Astrocyte (in vitro differentiated cells and primary cell): Measurements from ENCODE around the gene TLNRD1. TPM values are rescaled to one million over a fixed set of nuclear protein-coding genes. Genes with fewer than 3 reads are reported as not detected.

Experiments
- DNase-seq: peaks from one replicate; pipeline ENCODE4 v3.0.0-alpha.2; 2010; ENCODE audit warnings: low read depth
- FAIRE-seq: peaks from 2 replicates; lab custom pipeline; 2011; peaks lifted over from hg19 to GRCh38; lab: Jason Lieb, UNC
- H2AFZ ChIP-seq: 2 replicates; pipeline ENCODE4 v1.6.0; 2012; ENCODE audit warnings: low read depth, low read length, inconsistent platforms
- H3K27ac ChIP-seq: 2 replicates; pipeline ENCODE4 v1.5.1; 2011; ENCODE audit warnings: low read depth, low read length, inconsistent platforms
- H3K27me3 ChIP-seq: 2 replicates; pipeline ENCODE4 v1.6.0; 2011; ENCODE audit warnings: low read length, inconsistent platforms; ENCODE audit not compliant: insufficient read depth
- H3K36me3 ChIP-seq: 2 replicates; pipeline ENCODE4 v1.5.1; 2011; ENCODE audit warnings: low read length, inconsistent platforms; ENCODE audit not compliant: insufficient read depth
- H3K4me1 ChIP-seq: 2 replicates; pipeline ENCODE4 v1.5.1; 2011; ENCODE audit warnings: low read length, inconsistent platforms; ENCODE audit not compliant: insufficient read depth
- H3K4me2 ChIP-seq: 2 replicates; pipeline ENCODE4 v1.6.0; 2012; ENCODE audit warnings: low read length, inconsistent platforms
- H3K4me3 ChIP-seq: 2 replicates; pipeline ENCODE4 v1.5.1; 2011; ENCODE audit warnings: low read depth, mild to moderate bottlenecking, low read length, inconsistent platforms; ENCODE audit not compliant: insufficient read depth
- H3K79me2 ChIP-seq: 2 replicates; pipeline ENCODE4 v1.6.0; 2012; ENCODE audit warnings: mild to moderate bottlenecking, low read length, inconsistent platforms; ENCODE audit not compliant: insufficient read depth
- H3K9ac ChIP-seq: 2 replicates; pipeline ENCODE4 v1.6.0; 2012; ENCODE audit warnings: mild to moderate bottlenecking, low read length, inconsistent platforms
- H3K9me3 ChIP-seq: 2 replicates; pipeline ENCODE4 v1.5.1; 2012; ENCODE audit warnings: low read depth, mild to moderate bottlenecking, low read length, inconsistent platforms; ENCODE audit not compliant: insufficient read depth
- H4K20me1 ChIP-seq: 2 replicates; pipeline ENCODE4 v1.6.0; 2012; ENCODE audit warnings: low read length, inconsistent platforms; ENCODE audit not compliant: insufficient read depth
- H3K27ac Mint-ChIP-seq: one replicate; pipeline ENCODE4 v1.8.0; 2021; ENCODE audit warnings: mild to moderate bottlenecking, mixed read lengths; ENCODE audit not compliant: unreplicated experiment
- H3K27me3 Mint-ChIP-seq: one replicate; pipeline ENCODE4 v1.8.0; 2021; ENCODE audit warnings: low read depth, mixed read lengths; ENCODE audit not compliant: unreplicated experiment
- H3K36me3 Mint-ChIP-seq: one replicate; pipeline ENCODE4 v1.8.0; 2021; ENCODE audit warnings: low read depth, mixed read lengths; ENCODE audit not compliant: unreplicated experiment
- H3K4me1 Mint-ChIP-seq: one replicate; pipeline ENCODE4 v1.8.0; 2021; ENCODE audit warnings: low read depth, mixed read lengths; ENCODE audit not compliant: unreplicated experiment
- H3K4me3 Mint-ChIP-seq: one replicate; pipeline ENCODE4 v1.8.0; 2021; ENCODE audit warnings: mild to moderate bottlenecking, moderate library complexity, mixed read lengths; ENCODE audit not compliant: unreplicated experiment
- H3K9me3 Mint-ChIP-seq: one replicate; pipeline ENCODE4 v1.8.0; 2021; ENCODE audit warnings: mild to moderate bottlenecking, mixed read lengths; ENCODE audit not compliant: unreplicated experiment
- CTCF ChIP-seq: IDR thresholded peaks from 2 replicates; pipeline ENCODE4 v1.5.1; 2011; ENCODE audit warnings: low read depth, mild to moderate bottlenecking, inconsistent platforms, low read length, moderate library complexity; ENCODE audit not compliant: insufficient read depth
- EZH2 ChIP-seq: IDR thresholded peaks from 2 replicates; pipeline ENCODE4 v1.6.1; 2012; ENCODE audit warnings: mild to moderate bottlenecking, low read length, inconsistent platforms; ENCODE audit not compliant: insufficient read depth
- total RNA-seq: library from RNA; stranded (reverse); gene quantifications from 2 replicates; pipeline ENCODE4 v1.2.1, GENCODE V29; 2021

Gene TLNRD1
- total RNA-seq, 1 donor from 2014 or later: 24.2 TPM

- Histone ChIP-seq H3K9ac (peak within 1 kb of the TSS; percentile 93), H3K36me3 (no peaks in the 10 kb centered on the region), H4K20me1 (peaks cover 38% of the 10 kb centered on the region), H3K4me2 (peak within 1 kb of the TSS; percentile 97), H3K27ac (peak within 1 kb of the TSS; percentile 83), H3K27me3 (no peaks in the 10 kb centered on the region), H3K4me3 (peak within 1 kb of the TSS; percentile 98), H3K79me2 (peaks cover 48% of the 10 kb centered on the region), H3K9me3 (no peaks in the 10 kb centered on the region), H3K4me1 (peaks cover 17% of the 10 kb centered on the region), H2AFZ (peak within 1 kb of the TSS; percentile 93)
- Mint-ChIP-seq H3K4me1 (peaks cover 15% of the 10 kb centered on the region), H3K27me3 (no peaks in the 10 kb centered on the region), H3K4me3 (peak within 1 kb of the TSS; percentile 100), H3K36me3 (no peaks in the 10 kb centered on the region), H3K27ac (peak within 1 kb of the TSS; percentile 93), H3K9me3 (no peaks in the 10 kb centered on the region)
- no peak for TF ChIP-seq EZH2
- TF ChIP-seq CTCF: no peak
- no peak for FAIRE-seq
- peak; percentile 79 for DNase-seq
These were observed 10.9 kb upstream of the TLNRD1 start, which contains the start of gene MESD for GRCh38 chr15:80989518-80990478. Gene MESD (minus strand): TSS chr15:80989819. CDS start chr15:80989791, 28 bp downstream.

- Histone ChIP-seq H3K4me1 (peaks cover 17% of the 10 kb centered on the region), H3K4me3 (no peak overlapping the region), H3K36me3 (no peaks in the 10 kb centered on the region), H3K79me2 (peaks cover 37% of the 10 kb centered on the region), H3K4me2 (no peak overlapping the region), H3K27ac (no peak overlapping the region), H3K9me3 (no peaks in the 10 kb centered on the region), H3K9ac (no peak overlapping the region), H4K20me1 (peaks cover 27% of the 10 kb centered on the region), H2AFZ (no peak overlapping the region), H3K27me3 (no peaks in the 10 kb centered on the region)
- no peak for DNase-seq
- H3K27ac Mint-ChIP-seq: no peak overlapping the region
- H3K36me3 Mint-ChIP-seq: no peaks in the 10 kb centered on the region
- TF ChIP-seq CTCF (no peak), EZH2 (no peak)
- FAIRE-seq: no peak
- H3K27me3 Mint-ChIP-seq: peaks cover 2% of the 10 kb centered on the region
- H3K4me3 Mint-ChIP-seq: no peak overlapping the region
- H3K4me1 Mint-ChIP-seq: peaks cover 15% of the 10 kb centered on the region
- no peaks in the 10 kb centered on the region for H3K9me3 Mint-ChIP-seq
These were observed 9.8 kb upstream of the TLNRD1 start for GRCh38 chr15:80990955-80991354.

- FAIRE-seq (no peak), DNase-seq (no peak)
- Mint-ChIP-seq H3K4me1 (peaks cover 15% of the 10 kb centered on the region), H3K36me3 (no peaks in the 10 kb centered on the region), H3K27me3 (peaks cover 2% of the 10 kb centered on the region), H3K4me3 (no peak overlapping the region), H3K27ac (no peak overlapping the region), H3K9me3 (no peaks in the 10 kb centered on the region)
- no peak overlapping the region for H3K27ac ChIP-seq
- H3K9ac ChIP-seq: no peak overlapping the region
- no peak overlapping the region for H2AFZ ChIP-seq
- no peaks in the 10 kb centered on the region for H3K36me3 ChIP-seq
- TF ChIP-seq EZH2 (no peak), CTCF (no peak)
- peaks cover 24% of the 10 kb centered on the region for H4K20me1 ChIP-seq
- H3K4me1 ChIP-seq: peaks cover 17% of the 10 kb centered on the region
- no peaks in the 10 kb centered on the region for H3K27me3 ChIP-seq
- H3K9me3 ChIP-seq: no peaks in the 10 kb centered on the region
- H3K4me2 ChIP-seq: no peak overlapping the region
- H3K4me3 ChIP-seq: no peak overlapping the region
- peaks cover 32% of the 10 kb centered on the region for H3K79me2 ChIP-seq
These were observed 9.3 kb upstream of the TLNRD1 start for GRCh38 chr15:80991421-80991820.
